ENCODE data around the gene SCAMP4.

Gene SCAMP4

GRCh38 chr19:1942078-1942933 is 37.1 kb downstream of the SCAMP4 start:
- peak; percentile 57 for DNase-seq

GRCh38 chr19:1942934-1943555 is 37.8 kb downstream of the SCAMP4 start:
- DNase-seq: no peak

GRCh38 chr19:1943661-1944087 is 38.5 kb downstream of the SCAMP4 start:
- no peak for DNase-seq

GRCh38 chr19:1944088-1944915 is 39.1 kb downstream of the SCAMP4 start:
- DNase-seq: no peak

GRCh38 chr19:1944916-1945561 is 39.8 kb downstream of the SCAMP4 start:
- DNase-seq: no peak

- peak; percentile 28 for DNase-seq
These were observed 40.7 kb downstream of the SCAMP4 start for GRCh38 chr19:1945899-1946298.

- no peak for DNase-seq
These were observed 42.5 kb downstream of the SCAMP4 start for GRCh38 chr19:1947651-1948209.

GRCh38 chr19:1949304-1950101 is 44.3 kb downstream of the SCAMP4 start:
- no peak for DNase-seq

GRCh38 chr19:1950640-1951039 is 45.4 kb downstream of the SCAMP4 start:
- no peak for DNase-seq

GRCh38 chr19:1952635-1953034 is 47.4 kb downstream of the SCAMP4 start:
- DNase-seq: no peak

GRCh38 chr19:1953037-1953436 is 47.8 kb downstream of the SCAMP4 start:
- DNase-seq: no peak

- DNase-seq: no peak
These were observed 48.4 kb downstream of the SCAMP4 start for GRCh38 chr19:1953441-1954094.

GRCh38 chr19:1954532-1954933 is 49.3 kb downstream of the SCAMP4 start:
- no peak for DNase-seq

- no peak for DNase-seq
These were observed 50.2 kb downstream of the SCAMP4 start for GRCh38 chr19:1955171-1956121.

- no peak for DNase-seq
These were observed 50.9 kb downstream of the SCAMP4 start for GRCh38 chr19:1956122-1956494.

- DNase-seq: no peak
These were observed 51.8 kb downstream of the SCAMP4 start for GRCh38 chr19:1956868-1957492.

GRCh38 chr19:1957562-1958248 is 52.5 kb downstream of the SCAMP4 start:
- no peak for DNase-seq

- no peak for DNase-seq
These were observed 54.9 kb downstream of the SCAMP4 start for GRCh38 chr19:1959928-1960589.
